ENCODE measurements around the gene ZNF274.
"Not testable (repeated sequence)": the region's sequence is repeated elsewhere in the genome, so short reads cannot be mapped to it uniquely, and the experiment has no call there.

Gene ZNF274

DNA sequence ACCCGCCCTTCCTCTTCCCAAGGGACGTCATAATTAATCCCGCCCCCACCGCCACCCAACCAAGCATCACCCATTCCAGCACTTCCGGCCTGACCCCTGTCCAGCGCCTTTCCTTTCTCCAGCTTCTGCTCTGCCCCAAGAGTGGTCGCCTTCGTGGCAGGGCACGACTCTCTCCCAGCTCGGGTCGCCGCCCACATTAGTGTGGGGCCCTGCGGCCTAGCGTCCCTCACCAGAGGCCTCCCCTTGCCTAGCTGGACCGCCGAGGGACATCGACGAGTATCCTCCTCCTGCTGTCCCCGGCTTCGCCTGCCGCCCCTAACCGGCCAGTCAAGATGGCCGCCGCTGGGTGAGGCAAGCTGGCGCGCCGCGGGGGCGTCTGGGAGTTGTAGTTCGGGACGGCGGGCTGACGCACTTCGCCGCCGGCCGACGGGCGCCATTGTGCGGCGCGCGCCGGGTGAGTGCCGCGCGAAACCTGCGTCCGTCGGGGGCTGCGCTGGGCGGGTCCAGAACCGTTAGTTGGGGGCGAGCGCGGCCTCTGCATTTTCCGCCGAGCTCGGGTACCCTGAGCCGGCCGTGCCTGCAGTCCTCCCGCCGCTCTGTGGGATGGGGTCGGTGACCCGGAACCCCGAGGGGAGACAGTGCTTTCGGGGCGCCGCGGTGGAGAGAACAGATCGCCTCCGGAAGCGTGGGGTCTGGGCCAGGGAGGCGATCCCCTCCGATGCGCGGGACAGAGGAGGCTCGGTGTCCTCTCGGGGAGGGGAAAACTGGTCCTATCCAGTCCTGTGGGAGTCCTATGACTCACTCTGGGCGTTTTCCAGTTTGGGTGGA is at the start of gene ZNF274:
Gene ZNF274 (plus strand): TSS at position 73 of the 828 bp plus-strand sequence. CDS start 905 bp downstream, outside the sequence.
- DNase-seq (ENCODE audit: low read depth): peak; percentile 86

GRCh38 chr19:58134244-58134643 is 48.6 kb upstream of the ZNF274 start:
- DNase-seq (ENCODE audit: low read depth): no peak

DNA sequence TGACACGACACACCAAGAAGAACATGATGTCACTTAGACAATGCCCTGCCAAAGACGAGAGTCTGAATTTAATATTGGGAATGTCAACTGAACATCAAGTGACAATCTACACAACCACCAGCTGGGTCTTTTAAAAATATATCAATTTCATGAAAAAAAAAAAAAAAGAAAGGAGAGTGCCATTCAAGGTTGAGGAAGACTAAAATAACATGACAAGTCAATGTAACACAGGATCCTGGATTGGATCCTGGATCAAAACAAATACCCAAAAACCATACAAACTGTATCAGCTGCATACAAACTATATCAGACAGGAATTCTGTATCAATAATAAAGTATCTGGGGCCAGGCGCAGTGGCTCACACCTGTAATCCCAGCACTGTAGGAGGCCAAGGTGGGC is 37.0 kb upstream of the ZNF274 start:
- no peak for DNase-seq (ENCODE audit: low read depth)

GRCh38 chr19:58147475-58147874 is 35.4 kb upstream of the ZNF274 start:
- not testable (repeated sequence) for DNase-seq (ENCODE audit: low read depth)

DNA sequence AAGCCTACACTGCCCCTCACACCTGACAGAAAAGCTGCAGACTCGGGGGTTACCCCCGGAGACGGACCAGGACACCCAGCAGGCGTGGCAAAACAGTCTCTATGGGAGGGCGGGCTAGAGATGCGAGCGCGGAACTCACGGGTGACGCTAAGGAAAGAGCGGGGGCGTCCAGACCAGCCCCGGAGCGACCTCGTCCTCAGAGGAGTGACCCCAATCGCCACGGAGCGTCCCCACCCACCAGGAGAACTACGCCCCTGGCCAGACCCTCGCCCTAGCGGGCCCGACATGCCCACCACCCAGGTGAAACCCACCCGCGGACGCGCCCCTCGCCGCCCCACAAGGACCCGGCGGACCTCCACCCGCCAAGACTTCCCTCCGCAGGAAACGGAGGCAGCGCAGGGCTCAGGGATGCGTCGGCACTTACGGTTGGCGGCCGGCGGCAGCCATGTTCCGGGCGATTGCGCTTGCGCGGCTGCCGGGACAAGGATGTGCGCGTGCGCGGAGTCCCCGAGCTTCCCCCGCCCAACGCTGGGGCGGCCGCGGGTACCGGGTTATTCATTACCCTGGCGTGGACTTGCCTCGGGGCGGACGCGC is 32.4 kb upstream of the ZNF274 start, which contains the start of gene ZNF329:
Gene ZNF329 (minus strand): TSS at position 462 of the 594 bp plus-strand sequence. CDS start 21,286 bp downstream, outside the sequence.
- DNase-seq (ENCODE audit: low read depth): peak; percentile 43

- no peak for DNase-seq (ENCODE audit: low read depth)
Observed at GRCh38 chr19:58153386-58153785, 29.5 kb upstream of the ZNF274 start.

GRCh38 chr19:58154287-58154678 is 28.6 kb upstream of the ZNF274 start:
- DNase-seq (ENCODE audit: low read depth): no peak

DNA sequence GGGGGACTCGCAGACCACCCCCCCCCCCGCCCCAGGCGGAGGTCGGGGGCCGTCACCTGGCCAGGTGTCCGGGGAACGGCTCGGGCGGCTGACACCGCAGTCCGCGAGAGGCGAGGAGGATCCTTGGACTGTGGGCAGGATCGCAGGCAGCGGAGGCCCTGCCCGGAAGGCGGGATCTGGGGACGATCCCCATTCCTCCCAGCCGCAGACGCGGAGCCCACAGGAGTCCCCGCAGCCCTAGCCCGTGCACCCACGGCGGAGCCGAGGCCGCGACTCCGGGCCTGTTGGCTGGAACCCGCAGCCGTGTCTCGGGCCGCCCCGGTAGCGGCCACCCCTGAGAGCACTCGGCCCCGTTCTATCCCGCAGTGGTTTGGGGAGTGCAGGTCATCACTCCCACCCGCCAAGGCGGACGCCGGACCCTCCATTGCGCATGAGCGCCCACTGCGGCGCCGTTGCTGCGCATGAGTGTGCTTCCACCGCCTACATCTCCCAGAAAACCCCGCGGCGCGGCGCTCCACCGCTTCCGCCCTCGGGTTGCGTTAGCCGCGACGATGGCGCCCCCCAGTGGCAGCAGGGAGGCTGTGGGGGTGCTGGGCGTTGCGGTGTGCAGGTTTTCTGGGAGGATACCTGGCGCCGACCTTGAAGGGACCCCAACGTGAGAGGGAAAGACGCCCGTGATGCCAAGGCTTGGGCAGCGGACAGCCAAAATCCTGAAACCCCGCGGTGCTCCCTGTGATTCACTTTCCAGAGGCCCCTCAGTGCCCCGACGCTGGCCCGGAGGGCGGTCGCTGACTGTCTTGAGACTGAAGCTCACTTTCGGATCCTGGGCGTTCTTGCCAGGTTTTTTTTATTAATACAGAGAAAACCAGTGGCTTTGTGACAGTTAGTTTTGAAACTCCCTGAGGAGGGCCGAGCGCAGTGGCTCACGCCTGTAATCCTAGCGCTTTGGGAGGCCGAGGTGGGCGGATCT is 27.9 kb upstream of the ZNF274 start:
- no peak for DNase-seq (ENCODE audit: low read depth)

GRCh38 chr19:58157045-58157728 is 25.7 kb upstream of the ZNF274 start:
- DNase-seq (ENCODE audit: low read depth): no peak

DNA sequence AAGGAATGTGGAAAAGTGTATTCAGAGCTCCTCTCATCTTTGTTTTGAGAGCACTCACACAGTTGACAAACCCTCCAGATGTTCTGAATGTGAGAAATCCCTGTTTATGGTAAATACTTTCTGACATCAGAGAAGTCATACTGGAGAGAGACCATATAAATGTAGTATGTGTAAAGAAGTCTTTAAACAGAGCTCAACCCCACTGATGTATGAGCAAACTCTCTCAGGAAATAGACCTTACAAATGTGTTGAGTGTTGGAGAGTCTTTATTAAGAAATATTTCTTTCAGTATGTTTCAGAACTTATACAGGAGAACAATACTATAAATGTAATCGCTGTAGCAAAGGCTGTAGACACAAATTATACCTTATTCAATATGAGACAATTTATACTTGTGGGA is 16.6 kb upstream of the ZNF274 start:
- no peak for DNase-seq (ENCODE audit: low read depth)

GRCh38 chr19:58166708-58167280 is 16.1 kb upstream of the ZNF274 start:
- no peak for DNase-seq (ENCODE audit: low read depth)

- DNase-seq (ENCODE audit: low read depth): no peak
Observed at GRCh38 chr19:58170860-58171259, 12.0 kb upstream of the ZNF274 start.

- DNase-seq (ENCODE audit: low read depth): no peak
Observed at GRCh38 chr19:58181902-58182576, 822 bp upstream of the ZNF274 start.

DNA sequence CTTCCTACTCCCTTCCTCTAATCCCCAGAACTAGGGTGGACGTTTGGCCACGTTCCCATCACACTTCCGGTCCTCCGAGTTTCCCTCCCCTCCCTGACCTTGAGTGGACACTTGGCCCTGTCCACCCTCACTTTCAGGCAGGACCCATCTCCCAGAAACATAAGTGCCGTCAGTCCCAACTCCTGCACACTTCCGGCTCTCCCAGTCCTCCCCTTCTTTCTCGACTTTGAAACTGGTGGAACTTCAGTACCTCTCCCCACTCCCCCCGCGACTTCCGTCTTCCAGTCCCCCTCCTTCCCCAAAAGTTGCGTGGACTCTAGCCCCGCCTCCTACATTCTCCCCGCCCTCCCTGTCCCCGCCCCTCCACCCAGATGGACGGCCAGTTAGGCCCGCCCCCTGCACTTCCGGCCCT is 278 bp upstream of the ZNF274 start:
- DNase-seq (ENCODE audit: low read depth): no peak

DNA sequence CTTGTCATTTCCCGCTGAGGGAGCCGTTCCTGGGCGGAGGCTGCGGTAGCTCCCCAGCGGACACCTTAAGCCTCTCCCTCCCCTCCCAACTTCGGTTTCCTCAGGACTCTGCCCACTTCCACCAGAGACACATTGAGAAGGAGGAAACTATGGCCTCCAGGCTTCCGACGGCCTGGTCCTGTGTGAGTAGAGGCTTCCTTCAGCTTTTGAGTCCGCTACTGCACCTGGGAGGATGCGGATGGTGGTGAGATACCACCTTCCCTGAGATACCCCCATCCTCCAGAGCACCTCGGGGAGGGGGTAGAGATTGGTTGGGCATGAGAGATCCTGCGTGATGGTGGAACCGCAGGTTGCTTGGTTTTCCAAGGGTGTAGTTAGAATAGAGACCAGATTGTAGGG is 955 bp downstream of the ZNF274 start:
- DNase-seq (ENCODE audit: low read depth): no peak

DNA sequence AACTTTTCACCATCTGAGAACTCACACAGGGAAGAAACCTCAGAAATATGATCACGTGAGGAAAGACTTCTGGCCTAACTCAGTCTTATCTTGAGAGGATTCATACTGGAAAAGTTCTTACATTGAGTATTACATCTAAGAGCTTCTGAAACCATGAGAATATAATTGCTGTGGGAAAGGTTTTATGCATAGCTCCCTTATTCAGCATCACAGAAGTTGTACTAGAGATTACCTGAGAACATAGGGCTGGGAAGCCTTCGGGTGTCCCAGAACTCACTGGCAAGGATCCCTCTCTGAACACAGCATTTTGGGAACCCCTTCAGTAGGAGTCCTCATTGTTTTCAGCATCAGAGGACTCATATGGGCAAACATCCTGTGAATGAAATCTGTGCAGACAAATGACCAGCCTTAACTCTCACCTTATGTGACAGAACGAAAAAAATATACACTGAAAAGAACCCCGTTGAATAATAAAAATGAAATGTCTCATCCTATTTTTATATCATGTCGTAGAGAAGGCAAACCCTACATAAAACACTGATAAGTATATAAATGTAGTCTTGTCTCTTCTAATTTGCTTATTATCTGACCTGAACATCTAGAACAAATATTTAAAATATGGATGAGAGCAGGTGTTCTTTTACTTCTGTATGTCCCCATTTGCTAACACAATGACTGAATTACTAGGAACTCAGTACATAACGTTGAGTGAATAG is 14.2 kb downstream of the ZNF274 start:
- no peak for DNase-seq (ENCODE audit: low read depth)

DNA sequence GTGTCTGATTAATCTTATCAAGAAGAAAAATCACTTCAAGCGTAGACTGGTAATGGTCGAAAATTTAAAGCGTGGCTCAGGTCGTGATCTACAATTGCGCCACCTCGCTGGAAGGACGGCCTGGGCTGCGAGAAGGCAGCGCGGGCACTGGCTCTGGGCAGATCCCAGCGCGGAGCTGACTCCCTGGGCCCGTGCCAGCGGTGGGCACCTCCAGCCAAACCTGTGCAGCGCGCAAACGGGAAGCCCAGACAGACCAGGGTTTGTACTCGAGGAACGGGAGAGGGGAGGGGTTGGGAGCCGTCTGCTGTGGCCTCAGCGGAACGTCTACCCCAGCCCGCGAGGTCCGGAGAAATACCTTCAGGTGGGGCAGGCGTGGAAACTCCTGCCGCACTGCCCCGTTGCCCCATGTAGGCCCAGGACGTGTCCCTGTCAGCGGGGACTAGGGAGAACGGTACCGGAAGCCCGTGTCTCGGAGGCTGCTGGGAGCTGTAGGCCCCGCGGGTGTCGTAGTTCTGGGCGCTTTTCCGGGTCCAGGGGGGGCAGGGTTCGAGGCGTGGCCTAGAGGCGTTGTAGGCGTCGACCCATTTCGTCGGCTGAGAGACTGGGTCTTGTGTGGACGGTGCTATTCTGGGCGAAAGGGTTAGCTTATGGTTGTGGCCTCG is 21.1 kb downstream of the ZNF274 start:
- DNase-seq (ENCODE audit: low read depth): no peak

DNA sequence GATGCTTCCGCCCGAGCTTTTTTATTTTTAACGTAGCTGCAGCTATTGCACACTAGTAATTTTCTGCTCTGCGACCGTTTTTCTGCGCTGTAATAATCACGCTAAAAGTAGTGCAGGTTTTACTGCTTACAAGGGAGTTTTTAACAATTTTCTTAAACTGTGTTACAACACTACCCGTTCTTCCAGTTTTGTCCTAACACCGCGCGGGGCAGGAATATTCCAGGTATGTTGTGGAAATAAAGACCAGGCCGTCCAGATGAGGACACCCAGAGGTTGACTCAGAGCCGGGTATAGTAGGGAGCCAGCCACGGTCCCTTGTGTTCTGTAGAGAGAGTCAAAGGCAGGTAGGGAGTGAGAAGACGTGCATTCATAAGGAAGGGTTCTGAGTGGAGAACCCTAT is 21.7 kb downstream of the ZNF274 start:
- DNase-seq (ENCODE audit: low read depth): no peak

DNA sequence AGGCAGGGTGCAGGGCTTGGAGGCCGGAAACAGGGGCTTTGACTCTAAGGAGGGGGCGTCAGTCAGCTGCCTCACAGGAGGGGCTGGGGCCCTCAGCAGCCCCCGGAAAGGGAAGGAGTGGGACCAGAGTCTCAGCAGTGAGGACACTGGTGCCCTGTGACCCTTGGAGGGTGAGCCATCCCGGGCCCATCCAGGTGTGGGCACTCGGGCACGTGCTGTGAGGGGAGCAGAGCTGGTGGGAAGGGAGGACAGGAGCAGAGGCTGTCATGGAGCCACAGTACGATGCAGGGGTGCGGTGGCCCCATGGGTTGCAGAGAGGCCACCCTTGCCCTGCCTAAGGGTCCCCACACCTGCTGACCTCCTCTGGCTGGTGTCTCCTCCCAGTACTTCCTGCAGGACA is 26.7 kb downstream of the ZNF274 start:
- DNase-seq (ENCODE audit: low read depth): no peak

Data from HS-5 (cell line).